ENCODE results near the gene TTC24. TPM values are rescaled to one million over a fixed set of nuclear protein-coding genes. Genes with fewer than 3 reads are reported as not detected.
A peak's percentile ranks its signal among the peaks of the same experiment; 100 is the strongest.
"Not testable (repeated sequence)": the region's sequence is repeated elsewhere in the genome, so short reads cannot be mapped to it uniquely, and the experiment has no call there.

TTC24 gene
- total and polyA plus RNA-seq, 7 experiments from 2014 or later: 0.97 to 10.2 (median 3.2) TPM

- Histone ChIP-seq H3K4me1 (ENCODE audit: control insufficient read depth in 2 of 2, insufficient read depth in 2 of 2, low read length in 2 of 2) (peaks cover 0 to 4% of the 10 kb centered on the region in 2 donors), H3K27me3 (ENCODE audit: control insufficient read depth in 2 of 2, insufficient read depth in 2 of 2, low read length in 2 of 2) (no peaks in the 10 kb centered on the region), H3K4me3 (ENCODE audit: low read length) (no peak overlapping the region), H3K36me3 (ENCODE audit: control insufficient read depth in 2 of 3, insufficient read depth in 3 of 3, low read length in 3 of 3) (no peaks in the 10 kb centered on the region), H3K9me3 (ENCODE audit: control insufficient read depth in 2 of 3, low read length in 3 of 3) (no peaks in the 10 kb centered on the region), H3K27ac (ENCODE audit: low read depth, low read length) (no peak overlapping the region)
- ATAC-seq: peak; percentile 82
- H3K4me3 Mint-ChIP-seq: no peak overlapping the region
- no peaks in the 10 kb centered on the region for H3K9me3 Mint-ChIP-seq
- no peak overlapping the region for H3K27ac Mint-ChIP-seq
- H3K27me3 Mint-ChIP-seq: peaks cover 0 to 30% (median 14%) of the 10 kb centered on the region in 5 donors
- DNase-seq: peak in 8 of 9 donors; percentile 34 to 66 (median 55)
- intact Hi-C loops (cut with micrococcal nuclease): loop anchor here (1.0 to 5.0 kb wide), 7 partner anchors 8 to 224 kb away; partner anchors contain the start of genes GPATCH4 (in 1 of the 2) and IQGAP3 (in 1 of the 2)
- ChIA-PET POLR2A (interaction anchor here (0.5 to 1.7 kb wide), 6 partner anchors 17 to 168 kb away, joined by 3 to 5 read pairs (median 4); partner anchors contain the start of gene NAXE), CTCF (interaction anchor here (0.7 to 1.8 kb wide), 19 partner anchors 8 to 225 kb away, joined by 3 to 26 read pairs (median 4); partner anchors contain the start of gene NAXE)
- H3K36me3 Mint-ChIP-seq: no peaks in the 10 kb centered on the region
- peaks cover 0 to 12% (median 6%) of the 10 kb centered on the region in 7 donors for H3K4me1 Mint-ChIP-seq
Measured at GRCh38 chr1:156608981-156609380, 29.5 kb downstream of the TTC24 start.

- H3K9me3 ChIP-seq (ENCODE audit: control insufficient read depth in 2 of 3, low read length in 3 of 3); ATAC-seq; H3K27ac ChIP-seq (ENCODE audit: low read depth, low read length); H3K27me3 ChIP-seq (ENCODE audit: control insufficient read depth in 2 of 2, insufficient read depth in 2 of 2, low read length in 2 of 2); H3K36me3 Mint-ChIP-seq; H3K36me3 ChIP-seq (ENCODE audit: control insufficient read depth in 2 of 3, insufficient read depth in 3 of 3, low read length in 3 of 3); DNase-seq; H3K9me3 Mint-ChIP-seq; POLR2A ChIA-PET; H3K27ac Mint-ChIP-seq; H3K4me3 ChIP-seq (ENCODE audit: low read length); H3K4me3 Mint-ChIP-seq; H3K4me1 ChIP-seq (ENCODE audit: control insufficient read depth in 2 of 2, insufficient read depth in 2 of 2, low read length in 2 of 2); intact Hi-C loops (cut with micrococcal nuclease): not testable (repeated sequence)
- peaks cover 0 to 41% (median 14%) of the 10 kb centered on the region in 5 donors for H3K27me3 Mint-ChIP-seq
- CTCF ChIA-PET: interaction anchor here (1.2 kb wide), 1 partner anchor 224 kb away, joined by 3 read pairs; no protein-coding TSS in a partner anchor
- peaks cover 0 to 12% (median 6%) of the 10 kb centered on the region in 7 donors for H3K4me1 Mint-ChIP-seq
Measured at GRCh38 chr1:156610072-156610471, 30.5 kb downstream of the TTC24 start.

GRCh38 chr1:156612666-156613065 is 33.1 kb downstream of the TTC24 start:
- no peaks in the 10 kb centered on the region for H3K36me3 Mint-ChIP-seq
- H3K4me1 ChIP-seq (ENCODE audit: control insufficient read depth in 2 of 2, insufficient read depth in 2 of 2, low read length in 2 of 2): peaks cover 0 to 4% of the 10 kb centered on the region in 2 donors
- H3K4me3 Mint-ChIP-seq: no peak overlapping the region
- H3K27me3 Mint-ChIP-seq: peaks cover 12 to 55% (median 20%) of the 10 kb centered on the region in 5 donors
- H3K27me3 ChIP-seq (ENCODE audit: control insufficient read depth in 2 of 2, insufficient read depth in 2 of 2, low read length in 2 of 2): no peaks in the 10 kb centered on the region
- ChIA-PET POLR2A (interaction anchor here (1.0 kb wide), 1 partner anchor 22 kb away, joined by 3 read pairs; no protein-coding TSS in a partner anchor), CTCF (interaction anchor here (0.9 to 1.8 kb wide), 4 partner anchors 12 to 167 kb away, joined by 4 to 7 read pairs (median 6); no protein-coding TSS in a partner anchor)
- no peaks in the 10 kb centered on the region for H3K9me3 Mint-ChIP-seq
- no peak overlapping the region for H3K4me3 ChIP-seq (ENCODE audit: low read length)
- no peak for ATAC-seq
- no peaks in the 10 kb centered on the region for H3K9me3 ChIP-seq (ENCODE audit: control insufficient read depth in 2 of 3, low read length in 3 of 3)
- DNase-seq: no peak
- no peak overlapping the region for H3K27ac Mint-ChIP-seq
- H3K27ac ChIP-seq (ENCODE audit: low read depth, low read length): no peak overlapping the region
- intact Hi-C loops (cut with micrococcal nuclease): no loop called here
- H3K36me3 ChIP-seq (ENCODE audit: control insufficient read depth in 2 of 3, insufficient read depth in 3 of 3, low read length in 3 of 3): no peaks in the 10 kb centered on the region
- H3K4me1 Mint-ChIP-seq: peaks cover 0 to 12% (median 6%) of the 10 kb centered on the region in 7 donors

- no peak overlapping the region for H3K27ac Mint-ChIP-seq
- peaks cover 0 to 5% (median 0%) of the 10 kb centered on the region in 7 donors for H3K4me1 Mint-ChIP-seq
- no peaks in the 10 kb centered on the region for H3K9me3 ChIP-seq (ENCODE audit: control insufficient read depth in 2 of 3, low read length in 3 of 3)
- no peak for DNase-seq
- no peaks in the 10 kb centered on the region for H3K36me3 ChIP-seq (ENCODE audit: control insufficient read depth in 2 of 3, insufficient read depth in 3 of 3, low read length in 3 of 3)
- H3K27ac ChIP-seq (ENCODE audit: low read depth, low read length): no peak overlapping the region
- H3K4me1 ChIP-seq (ENCODE audit: control insufficient read depth in 2 of 2, insufficient read depth in 2 of 2, low read length in 2 of 2): no peaks in the 10 kb centered on the region
- H3K9me3 Mint-ChIP-seq: no peaks in the 10 kb centered on the region
- no peak overlapping the region for H3K4me3 Mint-ChIP-seq
- no peaks in the 10 kb centered on the region for H3K36me3 Mint-ChIP-seq
- POLR2A ChIA-PET: interaction anchor here (1.3 kb wide), 1 partner anchor 34 kb away, joined by 3 read pairs; no protein-coding TSS in a partner anchor
- H3K27me3 Mint-ChIP-seq: peaks cover 36 to 70% (median 43%) of the 10 kb centered on the region in 5 donors
- no peak for ATAC-seq
- intact Hi-C loops (cut with micrococcal nuclease): no loop called here
- peaks cover 0 to 5% of the 10 kb centered on the region in 2 donors for H3K27me3 ChIP-seq (ENCODE audit: control insufficient read depth in 2 of 2, insufficient read depth in 2 of 2, low read length in 2 of 2)
- H3K4me3 ChIP-seq (ENCODE audit: low read length): no peak overlapping the region
- CTCF ChIA-PET: interaction anchor here (0.5 kb wide), 1 partner anchor 162 kb away, joined by 5 read pairs; no protein-coding TSS in a partner anchor
Measured at GRCh38 chr1:156615946-156616345, 36.4 kb downstream of the TTC24 start.

DNA sequence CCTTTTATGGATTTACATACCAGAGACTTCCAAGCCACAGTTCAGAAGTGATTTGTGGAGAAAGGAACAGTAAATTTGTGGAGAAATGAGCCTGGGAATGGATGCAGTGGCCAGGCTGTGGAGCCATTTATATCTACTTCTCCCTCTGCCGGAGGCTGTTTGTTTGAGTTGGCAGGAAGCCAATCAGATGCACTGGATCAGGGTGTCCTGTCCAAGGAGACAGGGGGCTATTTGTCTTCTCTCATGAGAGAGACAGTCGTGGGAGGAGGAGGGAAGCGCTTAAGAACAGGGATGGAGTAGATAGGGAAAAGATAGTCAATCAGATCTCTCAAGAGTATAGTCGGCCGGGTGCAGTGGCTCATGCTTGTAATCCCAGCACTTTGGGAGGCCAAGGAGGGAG is 36.9 kb downstream of the TTC24 start:
- Mint-ChIP-seq H3K36me3 (no peaks in the 10 kb centered on the region), H3K27me3 (peaks cover 38 to 73% (median 48%) of the 10 kb centered on the region in 5 donors), H3K4me1 (peaks cover 0 to 5% (median 0%) of the 10 kb centered on the region in 7 donors), H3K4me3 (no peak overlapping the region), H3K27ac (peak overlapping the region in 1 of 9 donors; percentile 6), H3K9me3 (no peaks in the 10 kb centered on the region)
- ATAC-seq (no peak), DNase-seq (no peak)
- Histone ChIP-seq H3K4me1 (ENCODE audit: control insufficient read depth in 2 of 2, insufficient read depth in 2 of 2, low read length in 2 of 2) (no peaks in the 10 kb centered on the region), H3K36me3 (ENCODE audit: control insufficient read depth in 2 of 3, insufficient read depth in 3 of 3, low read length in 3 of 3) (no peaks in the 10 kb centered on the region), H3K4me3 (ENCODE audit: low read length) (no peak overlapping the region), H3K27ac (ENCODE audit: low read depth, low read length) (no peak overlapping the region), H3K27me3 (ENCODE audit: control insufficient read depth in 2 of 2, insufficient read depth in 2 of 2, low read length in 2 of 2) (peaks cover 0 to 5% of the 10 kb centered on the region in 2 donors), H3K9me3 (ENCODE audit: control insufficient read depth in 2 of 3, low read length in 3 of 3) (no peaks in the 10 kb centered on the region)
- POLR2A ChIA-PET: no interaction called here
- intact Hi-C loops (cut with micrococcal nuclease): no loop called here
- CTCF ChIA-PET: interaction anchor here (1.0 to 1.1 kb wide), 2 partner anchors 8 to 230 kb away, joined by 3 read pairs; no protein-coding TSS in a partner anchor

- ChIA-PET POLR2A (interaction anchor here (1.0 kb wide), 1 partner anchor 16 kb away, joined by 3 read pairs; no protein-coding TSS in a partner anchor), CTCF (interaction anchor here (0.7 to 1.4 kb wide), 6 partner anchors 11 to 233 kb away, joined by 3 to 6 read pairs (median 3); no protein-coding TSS in a partner anchor)
- no peak within 1 kb of the TSS for H3K4me3 ChIP-seq (ENCODE audit: low read length)
- no peak for ATAC-seq
- peaks cover 0 to 17% of the 10 kb centered on the region in 2 donors for H3K27me3 ChIP-seq (ENCODE audit: control insufficient read depth in 2 of 2, insufficient read depth in 2 of 2, low read length in 2 of 2)
- H3K36me3 ChIP-seq (ENCODE audit: control insufficient read depth in 2 of 3, insufficient read depth in 3 of 3, low read length in 3 of 3): no peaks in the 10 kb centered on the region
- Mint-ChIP-seq H3K9me3 (no peaks in the 10 kb centered on the region), H3K27ac (no peak within 1 kb of the TSS), H3K27me3 (peaks cover 50 to 82% (median 63%) of the 10 kb centered on the region in 5 donors), H3K4me1 (peaks cover 0 to 7% (median 5%) of the 10 kb centered on the region in 7 donors), H3K4me3 (no peak within 1 kb of the TSS), H3K36me3 (no peaks in the 10 kb centered on the region)
- no peak within 1 kb of the TSS for H3K27ac ChIP-seq (ENCODE audit: low read depth, low read length)
- intact Hi-C loops (cut with micrococcal nuclease): no loop called here
- no peak for DNase-seq
- peaks cover 0 to 1% of the 10 kb centered on the region in 2 donors for H3K4me1 ChIP-seq (ENCODE audit: control insufficient read depth in 2 of 2, insufficient read depth in 2 of 2, low read length in 2 of 2)
- no peaks in the 10 kb centered on the region for H3K9me3 ChIP-seq (ENCODE audit: control insufficient read depth in 2 of 3, low read length in 3 of 3)
Measured at GRCh38 chr1:156618853-156619581, 39.5 kb downstream of the TTC24 start, which contains the start of gene HAPLN2. HAPLN2 (plus strand) TSS chr1:156619415; CDS start chr1:156623491, 4,076 bp downstream.
